Activated CD4-positive, CD25-positive, alpha-beta regulatory T cell treated with anti-CD3 and anti-CD28 coated beads, Interleukin-2, amount 50 U/mL, for 24 hours (primary cell): Measurements from ENCODE around the gene FGGY.
"Not testable (repeated sequence)": the region's sequence is repeated elsewhere in the genome, so short reads cannot be mapped to it uniquely, and the experiment has no call there.

Experiments used
- ATAC-seq, 2 donors: fragments of 150-1000 bp; cut with Tn5 transposase; one replicate each; pipeline ENCODE4 v1.10.0; 2021; ENCODE audit warnings: mild to moderate bottlenecking in 1 of 2, moderate library complexity in 1 of 2

FGGY gene

GRCh38 chr1:59296358-59297256 is at the start of gene FGGY:
Gene FGGY, plus strand, starts transcription at chr1:59297094. Its CDS starts 24,456 bp downstream, at chr1:59321550.
- peak; percentile 95 to 96 for ATAC-seq

- no peak for ATAC-seq
Measured at GRCh38 chr1:59248758-59249157, 48.1 kb upstream of the FGGY start.

- no peak for ATAC-seq
Measured at GRCh38 chr1:59249396-59250137, 47.3 kb upstream of the FGGY start.

GRCh38 chr1:59251061-59251460 is 45.8 kb upstream of the FGGY start:
- not testable (repeated sequence) for ATAC-seq

GRCh38 chr1:59256429-59256828 is 40.5 kb upstream of the FGGY start:
- not testable (repeated sequence) for ATAC-seq

GRCh38 chr1:59258412-59259032 is 38.4 kb upstream of the FGGY start:
- ATAC-seq: no peak

- no peak for ATAC-seq
Measured at GRCh38 chr1:59261537-59261936, 35.4 kb upstream of the FGGY start.

- ATAC-seq: no peak
Measured at GRCh38 chr1:59262631-59263030, 34.3 kb upstream of the FGGY start.

- ATAC-seq: no peak
Measured at GRCh38 chr1:59263111-59263510, 33.8 kb upstream of the FGGY start.

GRCh38 chr1:59265622-59266021 is 31.3 kb upstream of the FGGY start:
- no peak for ATAC-seq

GRCh38 chr1:59266180-59266926 is 30.5 kb upstream of the FGGY start:
- ATAC-seq: peak in 1 of 2 donors; percentile 49

- peak in 1 of 2 donors; percentile 36 for ATAC-seq
Measured at GRCh38 chr1:59266927-59267293, 30.0 kb upstream of the FGGY start.

- ATAC-seq: no peak
Measured at GRCh38 chr1:59268406-59268805, 28.5 kb upstream of the FGGY start.

GRCh38 chr1:59271561-59272260 is 25.2 kb upstream of the FGGY start:
- no peak for ATAC-seq

GRCh38 chr1:59272507-59272906 is 24.4 kb upstream of the FGGY start:
- peak; percentile 43 to 48 for ATAC-seq

GRCh38 chr1:59276439-59276851 is 20.4 kb upstream of the FGGY start:
- ATAC-seq: no peak

GRCh38 chr1:59278780-59279354 is 18.0 kb upstream of the FGGY start:
- no peak for ATAC-seq

- ATAC-seq: no peak
Measured at GRCh38 chr1:59279645-59280044, 17.2 kb upstream of the FGGY start.

- ATAC-seq: no peak
Measured at GRCh38 chr1:59282951-59283350, 13.9 kb upstream of the FGGY start.

- ATAC-seq: no peak
Measured at GRCh38 chr1:59285691-59286090, 11.2 kb upstream of the FGGY start.

GRCh38 chr1:59288046-59288445 is 8.8 kb upstream of the FGGY start:
- no peak for ATAC-seq

GRCh38 chr1:59289570-59289969 is 7.3 kb upstream of the FGGY start:
- ATAC-seq: no peak
